HG02588 (cell line): ENCODE results near the gene SIK3.

ENCODE experiments used
- ATAC-seq: cut with Tn5 transposase; IDR thresholded peaks from one replicate; pipeline ENCODE4 v1.9.1; 2021; ENCODE audit warnings: mild to moderate bottlenecking, moderate library complexity; ENCODE audit not compliant: unreplicated experiment

The SIK3 gene

GRCh38 chr11:116873381-116873780 lies 224.8 kb downstream of the SIK3 start:
- ATAC-seq, result no peak

- no peak for ATAC-seq
Measured at GRCh38 chr11:116871248-116871647, 227.0 kb downstream of the SIK3 start.

- ATAC-seq, result no peak
Measured at GRCh38 chr11:116870054-116870453, 228.2 kb downstream of the SIK3 start.

GRCh38 chr11:116869610-116870009 lies 228.6 kb downstream of the SIK3 start:
- no peak for ATAC-seq

GRCh38 chr11:116868066-116868465 lies 230.2 kb downstream of the SIK3 start:
- no peak for ATAC-seq

- ATAC-seq, result no peak
Measured at GRCh38 chr11:116867619-116868018, 230.6 kb downstream of the SIK3 start.

- no peak for ATAC-seq
Measured at GRCh38 chr11:116866804-116867455, 231.3 kb downstream of the SIK3 start.

GRCh38 chr11:116865696-116866095 lies 232.5 kb downstream of the SIK3 start:
- ATAC-seq, result no peak

- ATAC-seq, result no peak
Measured at GRCh38 chr11:116864531-116864930, 233.7 kb downstream of the SIK3 start.

- ATAC-seq, result no peak
Measured at GRCh38 chr11:116862951-116863350, 235.3 kb downstream of the SIK3 start.

GRCh38 chr11:116862185-116862584 lies 236.0 kb downstream of the SIK3 start:
- ATAC-seq, result no peak

- ATAC-seq, result no peak
Measured at GRCh38 chr11:116861539-116861938, 236.7 kb downstream of the SIK3 start.

GRCh38 chr11:116860303-116860702 lies 237.9 kb downstream of the SIK3 start:
- no peak for ATAC-seq

- no peak for ATAC-seq
Measured at GRCh38 chr11:116859175-116859574, 239.1 kb downstream of the SIK3 start.

GRCh38 chr11:116857936-116858335 lies 240.3 kb downstream of the SIK3 start:
- no peak for ATAC-seq

- ATAC-seq, result no peak
Measured at GRCh38 chr11:116857316-116857715, 240.9 kb downstream of the SIK3 start.

GRCh38 chr11:116856423-116856822 lies 241.8 kb downstream of the SIK3 start:
- ATAC-seq, result no peak

- ATAC-seq, result no peak
Measured at GRCh38 chr11:116855413-116855812, 242.8 kb downstream of the SIK3 start.

- peak; percentile 91 for ATAC-seq
Measured at GRCh38 chr11:116853461-116854073, 244.7 kb downstream of the SIK3 start.

GRCh38 chr11:116852261-116853031 lies 245.8 kb downstream of the SIK3 start:
- ATAC-seq, result no peak

- no peak for ATAC-seq
Measured at GRCh38 chr11:116851626-116852025, 246.6 kb downstream of the SIK3 start.

- no peak for ATAC-seq
Measured at GRCh38 chr11:116849486-116849885, 248.7 kb downstream of the SIK3 start.
